ENCODE results near the gene MAP2K4. TPM values are rescaled to one million over a fixed set of nuclear protein-coding genes. Genes with fewer than 3 reads are reported as not detected.

Gene MAP2K4
- total RNA-seq, 1 experiment from 2014 or later: 46.1 TPM

DNA sequence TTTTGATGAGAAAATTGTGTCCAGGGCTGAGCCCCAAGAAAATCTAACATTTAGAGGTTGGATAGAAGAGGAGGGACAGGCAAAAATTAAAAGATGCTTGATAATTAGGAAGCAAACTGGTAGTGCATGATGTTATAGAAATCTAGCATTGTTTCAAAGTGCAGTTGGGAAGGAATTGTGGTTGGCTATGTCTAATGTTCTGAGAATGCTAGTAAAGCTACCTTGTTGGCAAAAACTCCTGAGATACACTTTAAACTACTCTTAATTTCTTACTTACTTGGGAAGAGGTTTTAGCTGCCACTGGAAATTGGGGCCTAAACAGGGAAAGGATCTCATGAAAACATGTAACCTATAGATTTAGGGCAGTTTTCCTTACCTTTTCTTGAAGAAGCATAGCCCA lies 48.3 kb downstream of the MAP2K4 start:
- TF ChIP-seq, protein P1, sequence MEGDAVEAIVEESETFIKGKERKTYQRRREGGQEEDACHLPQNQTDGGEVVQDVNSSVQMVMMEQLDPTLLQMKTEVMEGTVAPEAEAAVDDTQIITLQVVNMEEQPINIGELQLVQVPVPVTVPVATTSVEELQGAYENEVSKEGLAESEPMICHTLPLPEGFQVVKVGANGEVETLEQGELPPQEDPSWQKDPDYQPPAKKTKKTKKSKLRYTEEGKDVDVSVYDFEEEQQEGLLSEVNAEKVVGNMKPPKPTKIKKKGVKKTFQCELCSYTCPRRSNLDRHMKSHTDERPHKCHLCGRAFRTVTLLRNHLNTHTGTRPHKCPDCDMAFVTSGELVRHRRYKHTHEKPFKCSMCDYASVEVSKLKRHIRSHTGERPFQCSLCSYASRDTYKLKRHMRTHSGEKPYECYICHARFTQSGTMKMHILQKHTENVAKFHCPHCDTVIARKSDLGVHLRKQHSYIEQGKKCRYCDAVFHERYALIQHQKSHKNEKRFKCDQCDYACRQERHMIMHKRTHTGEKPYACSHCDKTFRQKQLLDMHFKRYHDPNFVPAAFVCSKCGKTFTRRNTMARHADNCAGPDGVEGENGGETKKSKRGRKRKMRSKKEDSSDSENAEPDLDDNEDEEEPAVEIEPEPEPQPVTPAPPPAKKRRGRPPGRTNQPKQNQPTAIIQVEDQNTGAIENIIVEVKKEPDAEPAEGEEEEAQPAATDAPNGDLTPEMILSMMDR (conservative IDR thresholded peaks at IDR 0.05): no peak
- no peak overlapping the region for H3T11ph ChIP-seq (ENCODE audit: low read length)
- H2BK15ac ChIP-seq (ENCODE audit: low read depth, low read length): no peak overlapping the region
- no peak overlapping the region for H4K8ac ChIP-seq (replicated peaks; ENCODE audit: insufficient read length, low read depth, low read length)
- H3K9ac ChIP-seq (ENCODE audit: extremely low read depth, insufficient read length, low read length): no peak overlapping the region
- H2AK5ac ChIP-seq (ENCODE audit: insufficient read length, low read length): no peak overlapping the region
- H3K18ac ChIP-seq (ENCODE audit: insufficient read length, low read depth, low read length): no peak overlapping the region
- no peak overlapping the region for H3K4me3 Mint-ChIP-seq
- H3K9me3 ChIP-seq (ENCODE audit: control insufficient read depth, low read depth, low read length): no peaks in the 10 kb centered on the region
- DNase-seq: no peak
- H3K27me3 Mint-ChIP-seq (ENCODE audit: low read depth): no peaks in the 10 kb centered on the region
- H3K79me2 ChIP-seq (ENCODE audit: insufficient read depth, low read length): no peaks in the 10 kb centered on the region
- no peak overlapping the region for H3K4me2 ChIP-seq (ENCODE audit: insufficient read depth, insufficient read length, low read length)
- H2BK12ac ChIP-seq (ENCODE audit: insufficient read length, low read depth, low read length): no peak overlapping the region
- H3K14ac ChIP-seq (ENCODE audit: insufficient read depth, low read length): no peak overlapping the region
- H3K23me2 ChIP-seq (ENCODE audit: insufficient read length, low read depth, low read length, poor library complexity, severe bottlenecking): no peaks in the 10 kb centered on the region
- H4K20me1 ChIP-seq (ENCODE audit: control insufficient read depth, insufficient read depth, insufficient read length): no peaks in the 10 kb centered on the region
- no peak overlapping the region for H3K4ac ChIP-seq (ENCODE audit: low read depth, low read length)
- no peaks in the 10 kb centered on the region; the same call in 1 of the 2 replicates for H3K4me1 ChIP-seq (ENCODE audit: insufficient read depth, low read length)
- H3K36me3 Mint-ChIP-seq (ENCODE audit: insufficient read depth in 1 of 3, low read depth in 3 of 3): peaks cover 10 to 20% (median 10%) of the 10 kb centered on the region in 3 experiments; a peak in 5 of 7 replicates
- no peak overlapping the region for H4K5ac ChIP-seq (ENCODE audit: insufficient read length, low read depth, low read length)
- no peaks in the 10 kb centered on the region for H3K27me3 ChIP-seq (ENCODE audit: insufficient read depth, low read length)
- H2BK5ac ChIP-seq (ENCODE audit: insufficient read length, low read length): no peak overlapping the region
- no peaks in the 10 kb centered on the region for H3K79me1 ChIP-seq (ENCODE audit: insufficient read depth, low read depth, low read length, poor library complexity, severe bottlenecking)
- H3K27ac ChIP-seq (ENCODE audit: insufficient read length, low read depth, low read length): no peak overlapping the region
- no peak overlapping the region for H3K56ac ChIP-seq (ENCODE audit: insufficient read length, low read depth, low read length)
- no peak overlapping the region for H4K91ac ChIP-seq (ENCODE audit: insufficient read length, low read depth, low read length)
- H2BK120ac ChIP-seq (ENCODE audit: low read depth, low read length, poor library complexity, severe bottlenecking): no peak overlapping the region
- H3K23ac ChIP-seq (ENCODE audit: insufficient read length, low read depth, low read length): no peak overlapping the region
- no peaks in the 10 kb centered on the region for H3K9me3 Mint-ChIP-seq
- H2AFZ ChIP-seq (ENCODE audit: low read length): no peak overlapping the region
- no peak overlapping the region for H3K27ac Mint-ChIP-seq
- no peaks in the 10 kb centered on the region for H3K4me1 Mint-ChIP-seq
- H2BK20ac ChIP-seq (ENCODE audit: low read depth, low read length, poor library complexity, severe bottlenecking): no peak overlapping the region

All from H9 (cell line).